GM23338 (cell line): ENCODE measurements around the gene MLXIPL. TPM values are rescaled to one million over a fixed set of nuclear protein-coding genes. Genes with fewer than 3 reads are reported as not detected.

Source experiments
- ATAC-seq: fragments of 200-7000 bp; cut with Tn5 transposase; 3 replicates; pipeline ENCODE4 v1.9.1; 2020
- DNase-seq: peaks from one replicate; pipeline ENCODE4 v3.0.0-alpha.2; 2015; ENCODE audit warnings: low spot score
- H2AFZ ChIP-seq: fragments of 200-600 bp; sonication (generic); 2 replicates; pipeline ENCODE4 v1.8.0; 2016; ENCODE audit warnings: antibody characterized with exemption, mild to moderate bottlenecking, moderate library complexity
- H3F3A ChIP-seq: fragments of 200-600 bp; sonication (generic); replicated peaks from 2 replicates; pipeline ENCODE4 v1.8.0; 2017; ENCODE audit warnings: antibody characterized with exemption, mixed run types, low read depth
- H3K27ac ChIP-seq: fragments of 200-600 bp; sonication (generic); 2 replicates; pipeline ENCODE4 v1.6.1; 2016; ENCODE audit warnings: low read depth
- H3K27me3 ChIP-seq: fragments of 200-600 bp; sonication (generic); 2 replicates; pipeline ENCODE4 v1.8.0; 2016; ENCODE audit warnings: mild to moderate bottlenecking, mixed run types, moderate library complexity; ENCODE audit not compliant: insufficient read depth
- H3K36me3 ChIP-seq: fragments of 200-600 bp; sonication (generic); 2 replicates; pipeline ENCODE4 v1.8.0; 2016; ENCODE audit warnings: mild to moderate bottlenecking; ENCODE audit not compliant: insufficient read depth
- H3K4me1 ChIP-seq: fragments of 200-600 bp; sonication (generic); 2 replicates; pipeline ENCODE4 v1.8.0; 2016; ENCODE audit warnings: mild to moderate bottlenecking, moderate library complexity; ENCODE audit not compliant: insufficient read depth
- H3K4me2 ChIP-seq: fragments of 200-600 bp; sonication (generic); 2 replicates; pipeline ENCODE4 v1.7.1; 2017; ENCODE audit warnings: mixed run types
- H3K4me3 ChIP-seq: fragments of 200-600 bp; sonication (generic); 2 replicates; pipeline ENCODE4 v1.6.1; 2016; ENCODE audit warnings: mixed run types
- H3K79me2 ChIP-seq: fragments of 200-600 bp; sonication (generic); replicated peaks from 2 replicates; pipeline ENCODE4 v1.8.0; 2017; ENCODE audit warnings: mild to moderate bottlenecking; ENCODE audit not compliant: insufficient read depth
- H3K9me2 ChIP-seq: fragments of 200-600 bp; sonication (generic); 2 replicates; pipeline ENCODE4 v1.8.0; 2017; ENCODE audit not compliant: insufficient read depth
- H4K20me1 ChIP-seq: fragments of 200-600 bp; sonication (generic); replicated peaks from 2 replicates; pipeline ENCODE4 v1.8.0; 2017; ENCODE audit warnings: mild to moderate bottlenecking; ENCODE audit not compliant: insufficient read depth
- H3K27ac Mint-ChIP-seq: 2 replicates; pipeline ENCODE4 v1.8.0; 2020; ENCODE audit warnings: inconsistent platforms, mild to moderate bottlenecking, moderate library complexity, mixed read lengths
- H3K27me3 Mint-ChIP-seq: 3 replicates; pipeline ENCODE4 v1.8.0; 2022; ENCODE audit warnings: low read depth, mild to moderate bottlenecking, moderate library complexity, mixed read lengths, inconsistent platforms; ENCODE audit not compliant: insufficient read depth, poor library complexity
- H3K36me3 Mint-ChIP-seq: 3 replicates; pipeline ENCODE4 v1.8.0; 2021; ENCODE audit warnings: low read depth, mild to moderate bottlenecking, inconsistent platforms, moderate library complexity, mixed read lengths
- H3K4me1 Mint-ChIP-seq: 3 replicates; pipeline ENCODE4 v1.8.0; 2020; ENCODE audit warnings: mild to moderate bottlenecking, inconsistent platforms, mixed read lengths
- H3K4me3 Mint-ChIP-seq: 3 replicates; pipeline ENCODE4 v1.8.0; 2021; ENCODE audit warnings: moderate library complexity, mild to moderate bottlenecking, inconsistent platforms, mixed read lengths
- H3K9me3 Mint-ChIP-seq: 3 replicates; pipeline ENCODE4 v1.8.0; 2020; ENCODE audit warnings: moderate library complexity, mild to moderate bottlenecking, inconsistent platforms, mixed read lengths
- ETS1 ChIP-seq: IDR thresholded peaks from 2 replicates; pipeline ENCODE4 v1.6.1; 2016; ENCODE audit warnings: antibody characterized with exemption
- EZH2phosphoT487 ChIP-seq: fragments of 200-600 bp; sonication (generic); IDR thresholded peaks from one replicate; pipeline ENCODE4 v1.8.1; 2018; ENCODE audit warnings: antibody characterized with exemption; ENCODE audit not compliant: unreplicated experiment
- STAT1 ChIP-seq: IDR thresholded peaks from one replicate; pipeline ENCODE4 v1.6.1; 2016; ENCODE audit warnings: antibody characterized with exemption; ENCODE audit not compliant: unreplicated experiment
- ZNF462 ChIP-seq: fragments of 250-450 bp; sonication (Bioruptor Pico); IDR thresholded peaks from 2 replicates; pipeline ENCODE4 v1.5.0; 2020; ENCODE audit warnings: mild to moderate bottlenecking, moderate library complexity
- polyA plus RNA-seq: library from polyadenylated mRNA; unstranded; fragments of >200 nt; fragmentation: Nextera tagmentation; extraction: Ambion mirVana; gene quantifications from 2 replicates; pipeline ENCODE4 v1.2.1, GENCODE V29; 2016
- total RNA-seq: library from RNA; depleted of rRNA; stranded (reverse); fragments of >200 nt; shearing (Covaris generic); gene quantifications from 2 replicates; pipeline ENCODE4 v1.2.3, GENCODE V29; 2014

The MLXIPL gene
- total and polyA plus RNA-seq, 2 experiments from 2014 or later: 13.7 to 25.7 TPM

GRCh38 chr7:73569042-73569608 is 55.2 kb downstream of the MLXIPL start:
- Histone ChIP-seq H4K20me1 (peaks cover 11% of the 10 kb centered on the region), H2AFZ (no peak overlapping the region), H3F3A (no peaks in the 10 kb centered on the region), H3K27ac (no peak overlapping the region), H3K4me3 (no peak overlapping the region), H3K9me2 (no peaks in the 10 kb centered on the region), H3K36me3 (no peaks in the 10 kb centered on the region; the same call in 1 of the 2 replicates), H3K4me2 (no peak overlapping the region), H3K4me1 (no peaks in the 10 kb centered on the region), H3K79me2 (no peaks in the 10 kb centered on the region), H3K27me3 (no peaks in the 10 kb centered on the region)
- DNase-seq (no peak), ATAC-seq (no peak)
- Mint-ChIP-seq H3K4me1 (peaks cover 6% of the 10 kb centered on the region), H3K36me3 (peaks cover 40% of the 10 kb centered on the region), H3K27me3 (peaks cover 2% of the 10 kb centered on the region), H3K9me3 (no peaks in the 10 kb centered on the region), H3K4me3 (no peak overlapping the region), H3K27ac (no peak overlapping the region)
- no peak for TF ChIP-seq ETS1
- TF ChIP-seq ZNF462 (CRISPR knock-in tag): no peak
- TF ChIP-seq STAT1: no peak
- no peak for TF ChIP-seq EZH2phosphoT487
